Germinal center (tissue), 1 donor: ENCODE measurements around the gene DOCK9.
"Not testable (repeated sequence)": the region's sequence is repeated elsewhere in the genome, so short reads cannot be mapped to it uniquely, and the experiment has no call there.

ENCODE experiments used
- DNase-seq: peaks from one replicate; pipeline ENCODE4 v3.0.0; 2012; ENCODE audit warnings: mixed read lengths, low spot score

The DOCK9 gene

DNA sequence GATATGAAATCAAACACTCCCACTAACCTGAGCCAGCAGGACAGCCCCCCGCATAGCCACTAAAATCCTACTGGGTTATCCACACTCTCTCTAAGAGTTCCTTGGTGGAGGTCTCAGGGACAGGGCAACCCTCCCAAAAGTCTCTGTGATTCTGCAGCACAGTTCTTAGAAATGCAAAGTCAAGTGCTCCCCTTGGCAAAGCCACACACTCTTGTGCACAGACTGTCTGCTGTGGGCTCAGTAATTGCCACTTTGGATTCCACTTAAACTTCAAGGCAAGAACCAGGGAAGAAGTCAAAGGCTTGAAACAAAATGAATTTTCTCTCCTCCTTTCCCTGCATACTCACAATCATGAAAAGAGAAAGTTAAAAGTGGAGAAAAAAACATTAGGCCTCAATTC, 61.5 kb downstream of the DOCK9 start:
- no peak for DNase-seq

DNA sequence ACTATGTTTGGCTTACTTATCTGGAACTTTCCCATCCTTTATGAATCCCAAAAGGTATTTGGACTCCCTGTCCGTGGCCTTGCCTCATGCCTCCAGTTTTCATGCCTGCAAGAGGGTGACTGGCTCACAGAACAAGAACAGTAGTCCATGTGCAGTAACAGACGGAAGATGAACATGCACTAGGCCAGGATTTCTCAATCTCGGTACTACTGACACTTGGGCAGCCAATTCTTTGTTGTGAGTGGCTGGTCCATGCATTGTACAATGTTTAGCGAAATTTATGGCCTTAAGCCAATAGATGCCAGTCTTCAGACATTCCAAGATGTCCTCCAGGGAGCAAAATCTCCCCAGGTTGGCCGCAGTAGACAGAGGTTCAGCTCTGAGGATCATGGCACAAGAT, 61.9 kb downstream of the DOCK9 start:
- DNase-seq = no peak

DNA sequence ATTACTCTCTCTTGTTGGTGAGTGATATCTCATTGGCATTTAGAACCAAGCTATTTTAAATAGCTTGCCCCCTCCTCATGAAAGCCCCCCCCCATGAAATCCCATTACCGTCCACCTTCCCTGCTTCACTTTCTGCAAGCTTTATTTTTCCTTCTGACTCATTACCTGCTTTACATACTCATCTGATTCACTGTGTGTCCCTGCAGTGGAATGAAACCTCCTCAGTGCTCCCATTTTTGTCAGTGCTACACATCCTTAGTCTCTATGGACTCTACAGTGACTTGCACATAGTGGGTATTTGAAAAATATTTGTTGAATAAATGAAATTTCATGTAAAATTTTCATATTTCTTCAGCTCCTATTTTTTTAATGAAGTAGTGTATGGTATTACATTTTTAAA, 62.3 kb downstream of the DOCK9 start:
- DNase-seq = no peak

DNA sequence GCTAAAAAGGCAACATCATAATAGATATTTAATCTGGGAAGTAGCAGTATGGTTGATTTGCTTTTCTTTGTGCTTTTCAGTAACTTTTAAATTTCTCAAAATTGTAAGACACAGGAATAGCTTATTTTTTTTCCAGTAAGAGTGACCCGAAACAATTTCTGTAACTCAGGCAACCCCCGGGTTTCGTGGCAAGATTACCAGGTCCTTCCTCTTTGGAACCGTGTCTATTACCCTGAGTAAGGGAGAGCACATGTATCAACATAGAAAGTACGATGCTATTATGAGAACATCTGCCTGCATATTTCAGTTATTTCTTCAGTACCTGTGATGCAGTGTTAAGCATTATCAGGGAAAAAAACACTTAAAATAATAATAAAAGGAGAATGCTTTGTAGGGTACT, 64.1 kb downstream of the DOCK9 start:
- DNase-seq = no peak

DNA sequence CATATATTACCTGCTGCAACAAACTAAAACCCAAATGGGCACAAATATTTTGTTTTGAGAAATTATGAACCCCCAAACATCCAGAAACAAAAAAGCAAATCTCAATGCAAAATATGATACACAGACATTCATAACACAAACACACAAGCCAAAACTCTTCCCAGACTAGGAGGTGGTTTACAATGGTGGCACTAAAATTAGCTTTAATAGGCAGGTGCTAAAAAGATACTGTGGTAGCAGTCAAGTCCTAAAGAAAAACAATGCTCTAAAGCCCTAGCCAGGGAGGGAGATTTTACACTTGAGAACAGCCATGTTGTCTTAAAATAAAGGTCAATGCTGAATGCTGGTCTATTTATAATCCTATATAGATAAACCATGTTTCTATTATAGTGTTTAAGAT, 65.0 kb downstream of the DOCK9 start:
- no peak for DNase-seq

DNA sequence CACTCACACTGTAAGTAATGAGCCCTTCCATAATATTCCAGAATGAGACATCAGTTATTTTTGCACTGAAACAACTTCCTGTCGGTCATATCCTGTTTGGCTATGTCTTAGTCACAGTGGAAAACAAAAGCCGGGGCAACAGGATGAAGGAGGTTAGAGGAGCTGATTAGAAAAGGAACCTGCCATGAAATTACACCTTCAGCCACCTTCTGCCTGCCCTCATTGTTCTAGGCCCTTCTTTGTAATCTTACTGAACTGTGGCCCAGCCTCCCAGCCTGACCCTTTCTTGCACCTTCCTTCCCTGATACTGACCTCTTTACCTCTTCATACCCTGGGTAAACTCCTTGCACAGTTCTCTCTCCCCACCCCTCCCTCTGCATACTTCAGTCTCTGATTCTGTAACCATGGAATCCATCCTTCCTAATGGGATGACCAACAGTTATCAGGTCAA, 67.3 kb downstream of the DOCK9 start:
- DNase-seq = no peak

DNA sequence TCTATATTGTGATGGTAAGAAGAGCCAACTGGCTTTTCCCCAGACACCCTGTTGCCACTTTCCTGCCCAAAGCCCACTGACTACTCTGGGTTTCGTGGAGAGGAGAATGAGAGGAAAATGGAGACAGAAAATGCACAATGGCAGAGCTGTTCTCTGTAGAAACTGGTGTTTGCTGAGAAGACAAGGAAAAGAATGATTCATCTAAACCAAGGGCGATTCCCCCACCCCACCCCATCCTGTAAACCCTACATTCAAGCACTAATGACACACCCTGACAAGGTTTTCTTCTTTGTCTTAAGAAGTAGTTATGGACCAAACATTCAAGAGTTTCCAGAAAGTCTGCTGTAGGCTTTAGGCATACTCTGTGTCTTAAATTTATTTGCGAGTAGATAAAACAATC, 68.8 kb downstream of the DOCK9 start:
- no peak for DNase-seq

DNA sequence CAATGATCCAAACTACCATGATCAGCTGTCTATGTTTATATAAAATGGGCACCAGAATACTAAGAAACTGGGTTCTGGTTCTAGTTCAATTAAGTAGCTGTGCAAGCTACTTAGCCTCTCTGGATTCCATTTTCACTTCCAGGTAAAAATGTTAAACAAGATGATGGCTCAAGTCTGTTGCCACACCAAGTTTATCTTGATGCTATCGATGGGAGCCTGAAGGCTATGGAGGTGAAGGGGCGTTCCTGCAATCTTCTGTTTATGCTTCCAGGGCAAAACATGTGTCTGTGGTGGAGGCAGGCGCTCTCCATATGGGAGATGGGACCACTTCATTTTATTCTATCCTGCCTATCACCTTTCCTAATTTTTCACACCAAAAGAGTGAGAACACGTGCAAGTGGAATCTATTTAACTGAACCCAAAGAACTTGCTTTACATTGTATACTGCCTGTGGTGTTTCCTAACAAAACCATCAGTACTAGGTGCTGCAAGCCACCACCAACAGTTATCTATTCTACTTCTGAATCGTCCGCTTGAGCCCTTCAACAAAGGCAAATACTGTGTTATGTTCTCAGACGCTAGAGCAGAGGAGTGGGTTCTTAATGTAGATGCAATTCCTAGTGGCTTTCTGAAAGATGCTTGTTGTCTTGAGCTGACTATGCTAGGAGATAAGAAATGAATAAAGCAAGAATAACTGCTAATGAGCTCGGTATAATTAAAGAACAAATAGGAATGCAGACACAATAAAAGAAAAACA, 70.9 kb downstream of the DOCK9 start:
- DNase-seq = no peak

DNA sequence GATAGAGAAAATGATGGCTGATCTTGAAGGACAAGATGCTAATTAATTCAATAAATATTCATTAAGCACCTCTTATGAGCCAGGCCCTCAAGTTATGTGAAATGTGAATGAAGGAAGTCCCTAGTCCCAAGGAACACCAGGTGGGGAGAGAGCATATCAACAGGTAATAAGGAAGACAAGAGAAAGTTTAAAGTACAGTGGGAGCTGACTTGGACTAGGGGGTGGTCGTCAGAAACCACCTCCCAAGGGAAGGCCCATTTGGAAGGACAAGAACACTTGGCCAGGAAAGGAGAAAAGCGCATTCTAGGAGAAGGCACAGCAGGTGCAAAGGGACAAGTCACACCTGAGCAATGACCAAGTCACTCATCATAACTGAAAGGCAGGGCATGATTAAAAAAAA, 72.7 kb downstream of the DOCK9 start:
- DNase-seq = no peak

DNA sequence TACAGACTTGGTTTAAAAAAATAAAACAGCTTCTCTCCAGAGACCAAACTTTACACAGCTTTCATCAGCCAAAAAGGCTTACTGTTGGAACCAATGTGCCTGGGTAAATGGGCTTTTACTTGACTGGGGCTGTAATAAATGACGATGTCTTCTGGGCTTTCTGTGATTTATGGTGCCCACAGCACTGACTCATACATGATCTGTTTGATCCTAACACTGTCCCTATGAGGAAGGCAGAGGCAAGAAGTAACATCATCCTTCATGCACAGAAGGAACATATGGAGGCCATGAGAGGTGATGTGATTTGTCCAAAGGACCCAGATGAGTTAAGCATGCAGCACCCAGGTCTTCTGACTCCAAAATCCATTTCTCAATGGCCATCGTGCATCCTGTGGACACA, 77.4 kb downstream of the DOCK9 start:
- DNase-seq = no peak

DNA sequence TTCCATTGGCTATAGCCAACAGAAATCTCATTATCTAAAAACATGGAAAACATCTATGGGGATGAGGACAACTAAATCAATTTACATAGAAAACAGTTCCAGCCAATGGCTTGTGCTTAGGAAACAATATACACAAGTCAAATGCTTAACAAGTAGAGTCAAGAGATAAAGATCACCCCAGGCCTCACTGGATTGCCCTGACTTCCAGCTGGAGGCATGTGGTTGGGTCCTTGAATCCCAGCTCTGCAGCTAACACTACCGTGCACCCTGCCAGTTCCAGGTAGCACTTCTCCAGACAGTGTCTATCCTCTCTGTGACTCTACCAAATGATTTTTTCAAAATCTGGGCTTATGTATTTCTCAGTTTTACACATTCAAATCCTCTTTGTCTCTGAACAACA, 80.2 kb downstream of the DOCK9 start:
- DNase-seq = no peak

DNA sequence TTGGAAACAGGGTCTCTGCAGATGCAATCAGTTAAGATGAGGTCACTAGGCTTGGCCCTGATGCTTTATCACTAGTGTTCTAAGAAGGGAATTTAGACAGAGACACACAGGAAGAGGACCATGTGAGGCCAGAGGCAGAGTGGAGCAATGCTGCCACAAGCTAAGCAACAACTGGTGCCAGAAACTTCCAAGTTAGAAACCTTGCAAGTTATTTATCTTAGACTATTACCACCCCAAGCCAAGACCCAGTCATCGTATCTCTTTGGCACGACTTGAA, 81.1 kb downstream of the DOCK9 start:
- no peak for DNase-seq

DNA sequence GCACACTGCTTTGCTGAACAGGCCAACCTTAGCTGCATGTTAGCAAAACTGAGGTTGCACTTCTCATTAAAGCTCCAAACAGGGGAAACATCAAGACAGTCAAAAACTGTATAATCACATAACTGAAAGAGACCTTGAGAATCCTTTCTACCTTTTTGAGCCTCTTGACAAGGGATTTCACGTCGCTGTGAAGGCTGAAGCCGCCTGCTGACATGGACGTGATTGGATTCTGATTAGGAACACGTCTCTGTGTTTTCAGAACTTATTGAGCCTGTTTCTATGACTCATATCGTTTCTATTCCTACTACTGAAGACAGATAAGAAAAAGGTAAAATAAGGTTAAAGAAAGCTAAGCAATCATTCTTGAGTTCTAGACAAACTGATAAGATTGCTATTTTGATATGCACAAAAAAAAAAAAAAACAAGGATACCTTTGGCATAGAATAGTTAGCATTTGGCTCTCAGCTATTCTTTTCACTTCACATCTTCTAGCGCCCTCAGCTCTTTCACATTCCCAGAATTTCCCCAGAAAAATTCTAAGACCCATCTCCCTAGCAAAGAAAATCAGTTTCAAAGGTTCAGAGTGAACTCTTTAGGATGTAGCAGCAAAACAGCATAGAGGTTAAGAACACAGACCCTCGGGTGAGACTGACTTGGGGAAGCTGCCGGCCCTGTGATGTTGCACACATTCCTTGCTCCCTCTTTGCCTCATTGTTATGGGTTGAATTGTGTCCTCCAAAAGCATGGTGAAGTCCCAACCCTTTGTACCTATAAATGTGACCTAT, 81.6 kb downstream of the DOCK9 start:
- no peak for DNase-seq

DNA sequence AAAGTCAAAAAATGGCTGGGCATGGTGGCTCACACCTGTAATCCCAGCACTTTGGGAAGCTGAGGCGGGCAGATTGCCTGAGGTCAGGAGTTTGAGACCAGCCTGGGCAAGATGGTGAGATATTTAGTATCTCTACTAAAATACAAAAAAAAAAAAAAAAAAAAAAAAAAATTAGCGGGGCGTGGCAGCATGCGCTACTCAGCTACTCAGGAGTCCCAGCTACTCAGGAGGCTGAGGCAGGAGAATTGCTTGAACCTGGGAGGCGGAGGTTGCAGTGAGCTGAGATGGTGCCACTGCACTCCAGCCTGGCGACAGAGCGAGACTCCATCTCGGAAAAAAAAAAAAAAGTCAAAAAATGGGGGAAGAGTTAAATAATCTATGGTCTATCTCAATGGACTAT, 83.0 kb downstream of the DOCK9 start:
- not testable (repeated sequence) for DNase-seq

DNA sequence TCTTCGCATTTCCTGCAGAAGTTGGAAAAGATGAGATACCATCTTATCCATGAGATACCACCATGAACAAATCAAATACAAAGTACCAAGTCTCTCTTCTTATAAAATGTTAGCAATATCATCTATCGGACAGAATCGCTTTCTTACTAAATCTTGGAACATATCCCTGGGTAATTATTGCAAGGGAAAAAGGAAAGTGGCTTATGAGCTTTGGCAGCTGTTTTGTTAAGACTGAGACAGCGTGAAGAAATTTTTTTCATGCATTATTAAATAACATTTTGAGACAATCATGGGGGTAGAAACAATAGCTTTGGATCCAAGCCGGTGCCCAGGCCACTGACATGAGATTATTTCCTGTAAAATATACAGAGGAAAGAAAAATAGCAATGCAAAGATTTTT, 84.5 kb downstream of the DOCK9 start:
- no peak for DNase-seq

DNA sequence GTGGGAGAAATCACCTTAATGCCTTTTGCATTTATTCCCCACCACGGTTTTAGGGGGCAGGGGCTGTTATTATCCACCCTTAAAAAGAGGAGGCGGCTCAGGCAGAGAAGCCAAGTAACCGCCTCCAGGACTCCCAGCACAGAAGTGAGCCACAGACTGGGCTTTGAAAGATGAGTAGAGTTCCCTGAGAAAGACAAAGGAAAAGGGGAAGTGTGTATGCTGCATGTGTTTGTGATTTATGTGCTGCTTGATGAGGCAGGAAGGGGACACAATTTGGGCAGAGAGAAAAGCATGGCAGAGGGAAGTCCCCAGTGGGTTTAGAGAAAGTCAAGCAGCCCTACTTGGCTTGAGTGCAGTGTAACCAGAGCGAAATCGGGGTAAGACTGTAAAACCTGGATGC, 85.0 kb downstream of the DOCK9 start:
- DNase-seq = peak; percentile 6

DNA sequence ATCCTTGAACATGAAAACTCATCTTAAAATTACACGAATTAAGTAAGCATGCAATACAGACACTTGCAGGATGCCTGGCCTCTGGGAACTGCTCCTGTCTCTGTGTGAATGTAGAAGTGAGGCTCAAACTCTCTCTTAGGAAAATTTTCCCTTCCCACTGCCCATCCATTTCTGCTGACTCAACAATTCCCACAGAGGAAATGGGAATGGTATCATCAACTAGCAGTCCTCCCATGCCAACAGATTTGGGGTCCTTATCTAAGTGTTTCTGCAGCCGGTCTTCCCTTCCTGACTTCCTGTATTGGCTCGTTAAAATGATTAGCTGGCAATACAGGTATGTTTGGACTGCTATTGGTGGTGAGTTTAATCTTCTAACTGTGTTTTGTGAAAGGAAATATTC, 85.8 kb downstream of the DOCK9 start:
- DNase-seq = no peak

DNA sequence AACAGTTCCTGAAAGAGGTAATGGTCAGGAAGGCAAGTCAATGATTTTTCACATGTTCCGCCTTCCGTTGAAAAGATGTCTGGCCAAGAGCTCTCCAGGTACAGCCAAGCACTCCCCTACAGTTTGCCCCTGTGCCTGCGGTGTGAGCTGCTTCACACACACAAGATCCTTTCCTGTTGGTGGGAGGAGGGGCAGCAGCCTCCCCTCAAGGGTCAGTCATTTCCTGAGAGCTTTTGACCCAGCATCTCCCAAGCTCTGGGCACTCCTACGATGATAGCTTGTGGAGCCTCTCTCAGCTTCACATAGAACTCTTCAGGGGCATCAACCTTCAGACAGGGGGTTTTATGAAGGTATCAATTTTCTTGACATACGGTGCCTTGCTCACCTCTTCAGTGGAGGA, 86.9 kb downstream of the DOCK9 start:
- no peak for DNase-seq

DNA sequence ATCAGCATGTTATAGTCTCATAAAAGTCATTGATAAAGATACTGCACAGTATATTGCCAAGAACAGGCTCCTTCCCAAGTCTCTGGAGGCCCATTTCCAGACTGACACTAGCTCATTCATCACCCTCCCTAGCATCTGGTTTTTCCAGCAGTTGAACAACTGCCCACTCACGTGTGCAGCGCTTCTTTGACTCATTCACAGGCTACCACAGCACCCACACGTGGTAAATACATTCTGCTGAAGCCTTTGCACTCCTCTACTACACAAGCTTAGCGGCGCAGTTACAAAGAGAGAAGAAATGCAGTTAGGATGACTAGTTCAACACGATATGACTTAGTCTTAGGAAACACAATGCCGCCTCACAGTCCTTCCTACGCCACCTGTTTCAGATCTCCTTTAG, 87.7 kb downstream of the DOCK9 start:
- no peak for DNase-seq

DNA sequence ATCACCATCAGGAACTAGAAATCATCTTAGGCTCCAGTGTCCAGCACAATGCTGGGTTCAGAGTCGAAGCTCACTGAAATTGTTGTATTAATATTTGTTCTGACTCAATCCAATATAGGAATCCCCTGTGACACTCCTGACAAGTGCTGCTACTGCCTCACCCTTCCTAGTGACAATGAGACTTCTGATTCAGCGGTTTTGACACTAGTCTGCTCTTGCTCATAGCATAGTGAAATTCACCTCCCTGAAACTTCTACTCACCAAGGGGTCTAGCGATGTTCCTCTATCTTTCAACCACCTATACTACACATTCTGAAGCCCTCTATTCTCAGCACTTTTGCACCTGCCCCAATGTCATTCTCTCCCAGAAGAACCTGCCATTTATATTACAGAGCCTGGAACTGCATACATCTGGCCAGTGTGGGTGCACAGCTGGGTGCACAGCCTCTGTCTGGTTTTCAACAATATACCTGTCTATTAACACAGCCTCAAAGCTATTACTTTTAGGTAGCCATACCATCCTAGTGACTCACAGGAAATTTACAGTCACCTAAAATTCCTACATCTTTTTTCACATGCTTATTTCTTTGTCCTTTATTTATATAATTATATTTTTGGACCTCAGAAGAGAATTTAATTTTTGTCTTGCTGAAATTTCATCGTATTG, 88.3 kb downstream of the DOCK9 start:
- no peak for DNase-seq

DNA sequence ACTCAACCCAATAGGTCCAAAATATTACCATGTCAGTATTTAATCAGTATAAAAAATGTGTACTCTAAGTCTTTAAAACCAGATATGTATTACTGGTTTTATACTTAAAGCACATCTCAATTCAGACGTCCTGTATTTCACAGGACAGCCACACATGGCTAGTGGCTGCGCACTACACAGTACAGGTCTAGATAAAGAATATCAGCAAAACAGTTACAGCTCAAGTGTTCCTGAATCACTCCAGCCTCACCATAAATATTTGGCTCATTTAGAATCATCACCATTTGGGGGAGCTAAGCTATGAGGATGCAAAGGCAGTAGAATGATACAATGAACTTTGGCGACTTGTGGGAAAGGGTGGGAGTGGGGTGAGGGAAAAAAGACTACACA, 89.0 kb downstream of the DOCK9 start:
- no peak for DNase-seq

DNA sequence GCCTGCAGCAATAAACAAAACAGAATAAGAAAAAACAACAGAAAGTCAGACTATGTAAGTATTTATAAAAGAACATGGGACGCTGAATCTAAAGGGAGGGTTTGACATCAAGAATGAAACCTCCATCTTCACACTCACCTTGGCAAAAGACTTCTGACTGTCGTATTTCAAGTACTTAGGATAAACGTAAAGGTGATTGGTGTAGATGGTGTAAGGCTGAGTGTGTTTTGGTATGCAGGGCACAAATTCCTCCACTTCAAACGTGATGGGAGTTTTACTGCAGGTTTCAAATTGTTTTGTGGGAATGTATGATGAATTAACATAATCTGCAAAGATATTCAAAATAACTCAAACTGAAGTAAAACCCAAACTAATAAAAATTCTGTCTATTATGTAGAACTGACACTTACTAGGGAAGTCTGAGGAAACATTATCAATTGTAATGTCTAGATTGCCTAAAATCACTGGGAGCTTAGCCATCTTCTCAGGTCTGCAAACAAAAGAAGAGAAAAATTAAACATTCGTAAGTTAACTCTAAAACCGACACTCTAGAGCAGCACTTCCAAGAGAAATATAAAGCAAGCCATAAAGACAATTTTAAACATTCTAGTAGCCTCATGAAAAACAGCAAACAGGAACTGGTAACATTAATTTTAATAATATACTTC, 89.5 kb downstream of the DOCK9 start:
- no peak for DNase-seq
